H9 (cell line): ENCODE results near the gene THOP1. TPM values are rescaled to one million over a fixed set of nuclear protein-coding genes. Genes with fewer than 3 reads are reported as not detected.

ENCODE experiments used
- DNase-seq: peaks from one replicate; pipeline ENCODE4 v3.0.0-alpha.2; 2017
- H2AFZ ChIP-seq: one replicate; pipeline ENCODE4 v1.6.1; 2013; ENCODE audit warnings: mild to moderate bottlenecking, low read length, control low read depth, moderate library complexity
- H2AK5ac ChIP-seq: 2 replicates; pipeline ENCODE4 v1.6.1; 2013; ENCODE audit warnings: low read length, control low read depth, mixed read lengths; ENCODE audit not compliant: insufficient read length
- H2BK120ac ChIP-seq: one replicate; pipeline ENCODE4 v1.6.1; 2013; ENCODE audit warnings: low read depth, mild to moderate bottlenecking, low read length, control low read depth, inconsistent platforms; ENCODE audit not compliant: poor library complexity, severe bottlenecking
- H2BK12ac ChIP-seq: 2 replicates; pipeline ENCODE4 v1.6.1; 2013; ENCODE audit warnings: low read length, control low read depth, mixed read lengths, low read depth; ENCODE audit not compliant: insufficient read length
- H2BK15ac ChIP-seq: 2 replicates; pipeline ENCODE4 v1.6.1; 2013; ENCODE audit warnings: low read depth, low read length, control low read depth
- H2BK20ac ChIP-seq: one replicate; pipeline ENCODE4 v1.6.1; 2013; ENCODE audit warnings: low read depth, mild to moderate bottlenecking, low read length, control low read depth, inconsistent platforms; ENCODE audit not compliant: poor library complexity, severe bottlenecking
- H2BK5ac ChIP-seq: 2 replicates; pipeline ENCODE4 v1.6.1; 2013; ENCODE audit warnings: low read length, control low read depth, mixed read lengths; ENCODE audit not compliant: insufficient read length
- H3K14ac ChIP-seq: 2 replicates; pipeline ENCODE4 v1.6.1; 2013; ENCODE audit warnings: low read length, control low read depth; ENCODE audit not compliant: insufficient read depth
- H3K18ac ChIP-seq: 2 replicates; pipeline ENCODE4 v1.6.1; 2013; ENCODE audit warnings: low read depth, mild to moderate bottlenecking, mixed read lengths, low read length, control low read depth; ENCODE audit not compliant: insufficient read length
- H3K23ac ChIP-seq: 2 replicates; pipeline ENCODE4 v1.6.1; 2013; ENCODE audit warnings: low read length, control low read depth, mixed read lengths, low read depth; ENCODE audit not compliant: insufficient read length
- H3K23me2 ChIP-seq: 2 replicates; pipeline ENCODE4 v1.6.1; 2013; ENCODE audit warnings: low read depth, mild to moderate bottlenecking, mixed read lengths, low read length, control low read depth; ENCODE audit not compliant: insufficient read length, poor library complexity, severe bottlenecking
- H3K27ac ChIP-seq: 2 replicates; pipeline ENCODE4 v1.5.1; 2013; ENCODE audit warnings: low read length, control low read depth, mixed read lengths, low read depth; ENCODE audit not compliant: insufficient read length
- H3K27me3 ChIP-seq: 2 replicates; pipeline ENCODE4 v1.6.1; 2013; ENCODE audit warnings: low read length, control low read depth, inconsistent platforms; ENCODE audit not compliant: insufficient read depth
- H3K4ac ChIP-seq: 2 replicates; pipeline ENCODE4 v1.6.1; 2013; ENCODE audit warnings: low read depth, mild to moderate bottlenecking, control low read depth, inconsistent platforms, low read length, moderate library complexity
- H3K4me1 ChIP-seq: 2 replicates; pipeline ENCODE4 v1.6.1; 2013; ENCODE audit warnings: low read length, control low read depth, inconsistent platforms; ENCODE audit not compliant: insufficient read depth
- H3K4me2 ChIP-seq: 2 replicates; pipeline ENCODE4 v1.6.1; 2013; ENCODE audit warnings: low read length, control low read depth, mixed read lengths; ENCODE audit not compliant: insufficient read length, insufficient read depth
- H3K56ac ChIP-seq: 2 replicates; pipeline ENCODE4 v1.6.1; 2013; ENCODE audit warnings: low read depth, mild to moderate bottlenecking, mixed read lengths, low read length, control low read depth; ENCODE audit not compliant: insufficient read length
- H3K79me1 ChIP-seq: 2 replicates; pipeline ENCODE4 v1.6.1; 2013; ENCODE audit warnings: low read depth, mild to moderate bottlenecking, moderate library complexity, low read length, control low read depth, inconsistent platforms; ENCODE audit not compliant: insufficient read depth, poor library complexity, severe bottlenecking
- H3K79me2 ChIP-seq: 2 replicates; pipeline ENCODE4 v1.6.1; 2013; ENCODE audit warnings: low read length, control low read depth, inconsistent platforms; ENCODE audit not compliant: insufficient read depth
- H3K9ac ChIP-seq: 2 replicates; pipeline ENCODE4 v1.6.1; 2013; ENCODE audit warnings: low read length, control low read depth, mixed read lengths; ENCODE audit not compliant: insufficient read length; ENCODE audit errors: extremely low read depth
- H3K9me3 ChIP-seq: one replicate; pipeline ENCODE4 v1.6.1; 2013; ENCODE audit warnings: low read depth, low read length, inconsistent platforms; ENCODE audit not compliant: control insufficient read depth
- H3T11ph ChIP-seq: one replicate; pipeline ENCODE4 v1.6.1; 2013; ENCODE audit warnings: mild to moderate bottlenecking, low read length, control low read depth, inconsistent platforms
- H4K20me1 ChIP-seq: one replicate; pipeline ENCODE4 v1.6.1; 2013; ENCODE audit not compliant: control insufficient read depth, insufficient read length, insufficient read depth
- H4K5ac ChIP-seq: 2 replicates; pipeline ENCODE4 v1.6.1; 2013; ENCODE audit warnings: low read depth, mild to moderate bottlenecking, mixed read lengths, low read length, control low read depth; ENCODE audit not compliant: insufficient read length
- H4K8ac ChIP-seq: replicated peaks from 2 replicates; pipeline ENCODE4 v1.6.1; 2013; ENCODE audit warnings: low read length, control low read depth, mixed read lengths, low read depth; ENCODE audit not compliant: insufficient read length
- H4K91ac ChIP-seq: 2 replicates; pipeline ENCODE4 v1.6.1; 2013; ENCODE audit warnings: low read depth, mild to moderate bottlenecking, moderate library complexity, mixed read lengths, low read length, control low read depth; ENCODE audit not compliant: insufficient read length
- H3K27ac Mint-ChIP-seq, 3 experiments: 2 replicates in 2 of 3; 3 replicates in 1 of 3; pipeline ENCODE4 v1.8.0; 2020 to 2021; ENCODE audit warnings: mixed read lengths in 3 of 3, mild to moderate bottlenecking in 1 of 3, moderate library complexity in 1 of 3
- H3K27me3 Mint-ChIP-seq: 2 replicates; pipeline ENCODE4 v1.8.0; 2021; ENCODE audit warnings: low read depth, mild to moderate bottlenecking, moderate library complexity, mixed read lengths
- H3K36me3 Mint-ChIP-seq, 3 experiments: 2 replicates in 2 of 3; 3 replicates in 1 of 3; pipeline ENCODE4 v1.8.0; 2020 to 2021; ENCODE audit warnings: low read depth in 3 of 3, mixed read lengths in 3 of 3; ENCODE audit not compliant: insufficient read depth in 1 of 3
- H3K4me1 Mint-ChIP-seq, 2 experiments: 2 replicates each; pipeline ENCODE4 v1.8.0; 2020; ENCODE audit warnings: mixed read lengths in 2 of 2
- H3K4me3 Mint-ChIP-seq, 2 experiments: 2 replicates in 1 of 2; 3 replicates in 1 of 2; pipeline ENCODE4 v1.8.0; 2020 to 2021; ENCODE audit warnings: mild to moderate bottlenecking in 2 of 2, mixed read lengths in 2 of 2, moderate library complexity in 1 of 2
- H3K9me3 Mint-ChIP-seq, 2 experiments: 2 replicates in 1 of 2; 3 replicates in 1 of 2; pipeline ENCODE4 v1.8.0; 2020; ENCODE audit warnings: mild to moderate bottlenecking in 2 of 2, mixed read lengths in 2 of 2, moderate library complexity in 1 of 2
- CTCF ChIP-seq: fragments of 200-600 bp; sonication (generic); conservative IDR thresholded peaks from 3 replicates; pipeline ENCODE4 v1.8.0; 2021; ENCODE audit warnings: antibody characterized with exemption, mild to moderate bottlenecking
- WGBS: extraction: QIAGEN DNeasy Blood & Tissue Kit; methylation state at CpG from one replicate; pipeline ENCODE4 v1.1.7; 2013; ENCODE audit warnings: missing lambda C conversion rate, low lambda C conversion rate, mixed read lengths; ENCODE audit not compliant: insufficient read length; ENCODE audit errors: extremely low coverage; 5-methylcytosine and 5-hydroxymethylcytosine counted together
- total RNA-seq: library from RNA; stranded (reverse); gene quantifications from 2 replicates; pipeline ENCODE4 v1.2.1, GENCODE V29; 2021

Gene THOP1
- total RNA-seq, 1 experiment from 2014 or later, result 150 TPM

- Mint-ChIP-seq H3K4me1 (no peaks in the 10 kb centered on the region), H3K27me3 (no peaks in the 10 kb centered on the region), H3K9me3 (no peaks in the 10 kb centered on the region), H3K4me3 (no peak overlapping the region), H3K36me3 (peaks cover 22 to 74% (median 70%) of the 10 kb centered on the region in 3 experiments; a peak in 6 of 7 replicates), H3K27ac (no peak overlapping the region)
- H3K4me2 ChIP-seq, result no peak overlapping the region
- H2BK120ac ChIP-seq, result no peak overlapping the region
- no peaks in the 10 kb centered on the region for H4K20me1 ChIP-seq
- no peak overlapping the region for H3K23ac ChIP-seq
- no CpG with 5 or more reads among the region's 7 CpGs for WGBS
- no peaks in the 10 kb centered on the region for H3K4me1 ChIP-seq
- no peak overlapping the region for H4K91ac ChIP-seq
- no peaks in the 10 kb centered on the region for H3K23me2 ChIP-seq
- no peaks in the 10 kb centered on the region for H3K79me2 ChIP-seq
- no peak overlapping the region for H3K14ac ChIP-seq
- no peak overlapping the region for H4K8ac ChIP-seq
- H3K27me3 ChIP-seq, result no peaks in the 10 kb centered on the region
- no peak overlapping the region for H3K56ac ChIP-seq
- DNase-seq, result no peak
- no peak overlapping the region for H2AFZ ChIP-seq
- no peak overlapping the region for H3K4ac ChIP-seq
- no peak overlapping the region for H3T11ph ChIP-seq
- H3K27ac ChIP-seq, result no peak overlapping the region
- no peaks in the 10 kb centered on the region for H3K79me1 ChIP-seq
- no peak overlapping the region for H2BK15ac ChIP-seq
- no peak overlapping the region for H2BK20ac ChIP-seq
- no peak overlapping the region for H3K18ac ChIP-seq
- H4K5ac ChIP-seq, result no peak overlapping the region
- no peak overlapping the region for H2BK12ac ChIP-seq
- no peak for TF ChIP-seq CTCF
- H3K9ac ChIP-seq, result no peak overlapping the region
- H3K9me3 ChIP-seq, result no peaks in the 10 kb centered on the region
- no peak overlapping the region for H2BK5ac ChIP-seq
- no peak overlapping the region for H2AK5ac ChIP-seq
Measured at GRCh38 chr19:2759965-2760364, 25.3 kb upstream of the THOP1 start.
